Omental fat pad (tissue), 4 donors: ENCODE data around the gene MTA3. TPM values are rescaled to one million over a fixed set of nuclear protein-coding genes. Genes with fewer than 3 reads are reported as not detected.

Experiments used
- ATAC-seq: fragments of 150-250 bp; one replicate; pipeline ENCODE4 v1.9.1; 2016; ENCODE audit warnings: mild to moderate bottlenecking, moderate library complexity; ENCODE audit not compliant: low FRiP score
- DNase-seq: peaks from one replicate; pipeline ENCODE4 v3.0.0-alpha.2; 2019; ENCODE audit warnings: low spot score
- total RNA-seq, 4 donors: library from RNA; depleted of rRNA; stranded (reverse); fragments of >200 nt; gene quantifications; one replicate each; pipeline ENCODE4 v1.1.0, GENCODE V29; 2016
- TF ChIP-seq, protein P1 (sequence below), 3 donors: fragments of 450-650 bp; IDR thresholded peaks; one replicate each; pipeline ENCODE4 v1.5.1; 2016 to 2017; ENCODE audit warnings: antibody characterized with exemption in 3 of 3, mild to moderate bottlenecking in 3 of 3, moderate library complexity in 2 of 3

The MTA3 gene
- total RNA-seq, 4 donors from 2014 or later: 10.8 to 36.6 (median 25.2) TPM

DNA sequence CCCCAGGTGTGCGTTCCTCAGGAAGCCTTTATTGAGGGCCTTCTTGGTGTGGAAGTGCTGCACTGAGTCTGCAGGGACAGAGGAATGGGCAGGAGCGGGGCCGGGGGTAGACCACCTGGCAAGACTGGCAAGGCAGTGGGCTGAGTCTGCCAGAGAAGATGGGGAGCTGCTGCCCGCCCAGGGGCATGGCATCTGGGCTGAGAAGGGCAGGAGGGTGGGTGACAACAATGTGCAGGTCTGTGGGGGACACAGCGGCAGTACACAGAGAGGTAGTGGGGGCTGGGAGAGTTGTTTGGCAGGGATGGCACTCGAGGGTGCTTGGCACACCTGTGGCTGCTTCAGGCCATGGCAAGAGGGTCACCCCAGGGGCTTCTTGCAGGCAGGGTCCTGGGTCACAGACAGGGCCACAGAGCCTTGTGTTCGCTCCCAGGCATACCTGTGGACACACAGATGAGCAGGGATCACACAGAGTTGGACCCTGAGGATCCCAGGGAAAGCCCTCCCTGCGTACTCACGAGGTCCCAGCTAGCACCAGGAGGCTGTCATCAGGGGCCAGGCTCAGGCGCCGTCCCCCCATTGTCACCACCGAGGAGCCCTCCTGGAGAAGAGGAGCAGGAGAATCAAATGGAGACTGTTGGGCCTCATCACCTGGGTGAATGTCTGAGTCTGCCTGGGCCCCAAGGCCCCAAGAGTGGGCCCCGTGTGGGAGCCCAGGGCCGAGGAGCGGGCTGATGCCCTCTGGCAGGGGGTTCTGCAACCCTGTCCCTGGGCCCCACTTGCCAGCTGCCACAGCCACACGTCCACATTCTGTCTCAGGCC, 198.9 kb downstream of the MTA3 start:
- ATAC-seq: no peak
- DNase-seq: no peak
- TF ChIP-seq, protein P1, sequence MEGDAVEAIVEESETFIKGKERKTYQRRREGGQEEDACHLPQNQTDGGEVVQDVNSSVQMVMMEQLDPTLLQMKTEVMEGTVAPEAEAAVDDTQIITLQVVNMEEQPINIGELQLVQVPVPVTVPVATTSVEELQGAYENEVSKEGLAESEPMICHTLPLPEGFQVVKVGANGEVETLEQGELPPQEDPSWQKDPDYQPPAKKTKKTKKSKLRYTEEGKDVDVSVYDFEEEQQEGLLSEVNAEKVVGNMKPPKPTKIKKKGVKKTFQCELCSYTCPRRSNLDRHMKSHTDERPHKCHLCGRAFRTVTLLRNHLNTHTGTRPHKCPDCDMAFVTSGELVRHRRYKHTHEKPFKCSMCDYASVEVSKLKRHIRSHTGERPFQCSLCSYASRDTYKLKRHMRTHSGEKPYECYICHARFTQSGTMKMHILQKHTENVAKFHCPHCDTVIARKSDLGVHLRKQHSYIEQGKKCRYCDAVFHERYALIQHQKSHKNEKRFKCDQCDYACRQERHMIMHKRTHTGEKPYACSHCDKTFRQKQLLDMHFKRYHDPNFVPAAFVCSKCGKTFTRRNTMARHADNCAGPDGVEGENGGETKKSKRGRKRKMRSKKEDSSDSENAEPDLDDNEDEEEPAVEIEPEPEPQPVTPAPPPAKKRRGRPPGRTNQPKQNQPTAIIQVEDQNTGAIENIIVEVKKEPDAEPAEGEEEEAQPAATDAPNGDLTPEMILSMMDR (IDR thresholded peaks at IDR 0.05): no peak

DNA sequence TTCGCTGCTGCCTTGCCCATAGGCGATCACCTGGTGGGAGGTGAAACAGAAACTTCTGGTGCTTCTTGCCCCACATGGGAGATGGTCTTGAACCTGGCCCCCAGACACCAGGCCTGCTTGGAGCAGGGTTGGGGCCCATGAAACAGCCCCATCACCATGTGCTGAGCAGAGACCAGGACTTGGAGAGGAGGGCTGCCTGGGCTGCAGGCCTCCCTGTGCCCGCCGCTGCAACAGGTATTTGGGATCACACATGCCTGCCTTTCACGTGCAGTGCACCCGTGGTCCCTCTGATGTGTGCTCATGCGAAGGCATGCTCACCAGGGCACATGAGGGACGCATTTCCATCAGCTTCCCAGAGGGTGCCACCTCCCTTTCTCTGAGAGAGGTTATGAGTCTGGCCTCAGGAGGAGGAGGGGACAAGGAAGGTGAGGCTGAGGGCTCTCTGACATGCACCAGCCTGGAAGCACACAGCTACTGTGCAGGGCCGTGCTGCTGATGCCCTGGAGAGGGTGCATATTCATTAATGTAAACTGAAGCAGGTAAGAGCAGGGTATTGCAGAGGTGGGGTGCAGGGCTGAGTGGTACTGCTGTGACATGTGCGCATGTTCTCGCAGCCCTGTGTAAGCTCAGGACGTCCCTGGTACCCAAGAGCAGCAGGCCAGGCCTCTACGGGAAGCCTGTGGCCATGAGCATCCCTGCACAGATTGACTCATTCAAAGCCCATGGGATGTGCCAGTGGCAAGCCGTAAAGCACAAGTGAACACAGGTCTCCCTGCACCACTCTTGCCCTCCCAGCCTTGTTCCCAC, 199.7 kb downstream of the MTA3 start:
- no peak for ATAC-seq
- DNase-seq: no peak
- TF ChIP-seq, protein P1 (IDR thresholded peaks at IDR 0.05): no peak

DNA sequence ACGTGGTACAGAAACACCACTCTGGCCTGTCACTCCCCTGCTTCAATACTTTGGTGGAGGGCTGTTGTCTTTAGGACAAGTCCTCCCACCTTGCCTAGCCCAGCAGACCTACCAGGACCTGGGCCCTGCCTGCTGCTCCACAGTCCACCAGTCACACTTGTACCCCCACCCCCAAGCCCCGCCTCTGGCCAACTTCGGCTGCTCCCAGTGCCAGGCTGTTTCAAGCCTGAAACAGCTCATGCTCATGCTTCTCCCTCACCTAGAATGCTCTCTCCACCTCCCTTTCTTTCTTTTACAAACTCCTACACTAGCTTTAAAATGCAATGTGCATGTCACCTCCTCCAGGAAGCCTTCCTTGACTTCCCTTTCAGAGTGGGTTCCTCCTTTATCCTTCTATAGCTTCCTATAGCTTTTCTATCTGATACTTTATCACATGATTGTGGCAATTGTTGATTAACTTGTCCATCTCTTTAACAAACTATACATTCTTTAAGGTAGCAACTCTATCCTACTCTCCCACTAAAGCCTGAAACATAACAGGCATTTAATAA, 200.3 kb downstream of the MTA3 start:
- TF ChIP-seq, protein P1 (IDR thresholded peaks at IDR 0.05): no peak
- no peak for ATAC-seq
- DNase-seq: no peak

DNA sequence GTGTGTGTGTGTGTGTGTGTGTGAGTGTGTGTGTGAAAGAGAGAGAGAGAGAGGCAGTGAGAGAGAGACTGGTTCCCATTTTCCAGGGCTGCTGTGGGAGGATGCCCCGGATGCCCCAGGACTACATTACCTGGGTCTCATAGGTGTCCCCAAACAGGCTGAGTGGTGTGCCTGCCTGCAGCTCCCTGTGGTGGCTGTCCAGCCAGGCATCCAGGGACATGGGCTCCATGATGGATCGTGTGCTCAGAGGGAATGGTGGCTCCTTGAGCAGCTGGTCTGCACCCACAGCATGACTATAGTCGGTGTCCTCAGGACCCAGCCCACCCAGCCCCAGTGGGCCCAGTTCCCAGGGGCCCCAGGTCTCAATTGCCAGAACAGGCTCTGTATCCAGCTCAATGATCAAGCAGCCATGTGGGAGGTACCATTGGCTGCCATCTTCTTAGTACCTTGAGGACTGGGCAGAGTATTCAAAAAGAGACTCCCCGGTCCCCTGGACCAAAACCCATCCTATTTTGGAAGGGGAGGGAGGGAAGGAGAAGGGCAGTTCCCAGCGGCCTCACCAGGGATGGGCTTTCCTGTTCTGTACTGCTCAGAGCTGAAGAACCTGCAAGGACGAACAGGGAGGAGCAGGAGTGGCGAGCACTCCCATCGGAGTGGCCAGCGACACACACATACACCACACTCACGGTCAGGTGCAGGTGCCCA, 201.3 kb downstream of the MTA3 start:
- DNase-seq: no peak
- TF ChIP-seq, protein P1 (IDR thresholded peaks at IDR 0.05): no peak
- ATAC-seq: no peak

DNA sequence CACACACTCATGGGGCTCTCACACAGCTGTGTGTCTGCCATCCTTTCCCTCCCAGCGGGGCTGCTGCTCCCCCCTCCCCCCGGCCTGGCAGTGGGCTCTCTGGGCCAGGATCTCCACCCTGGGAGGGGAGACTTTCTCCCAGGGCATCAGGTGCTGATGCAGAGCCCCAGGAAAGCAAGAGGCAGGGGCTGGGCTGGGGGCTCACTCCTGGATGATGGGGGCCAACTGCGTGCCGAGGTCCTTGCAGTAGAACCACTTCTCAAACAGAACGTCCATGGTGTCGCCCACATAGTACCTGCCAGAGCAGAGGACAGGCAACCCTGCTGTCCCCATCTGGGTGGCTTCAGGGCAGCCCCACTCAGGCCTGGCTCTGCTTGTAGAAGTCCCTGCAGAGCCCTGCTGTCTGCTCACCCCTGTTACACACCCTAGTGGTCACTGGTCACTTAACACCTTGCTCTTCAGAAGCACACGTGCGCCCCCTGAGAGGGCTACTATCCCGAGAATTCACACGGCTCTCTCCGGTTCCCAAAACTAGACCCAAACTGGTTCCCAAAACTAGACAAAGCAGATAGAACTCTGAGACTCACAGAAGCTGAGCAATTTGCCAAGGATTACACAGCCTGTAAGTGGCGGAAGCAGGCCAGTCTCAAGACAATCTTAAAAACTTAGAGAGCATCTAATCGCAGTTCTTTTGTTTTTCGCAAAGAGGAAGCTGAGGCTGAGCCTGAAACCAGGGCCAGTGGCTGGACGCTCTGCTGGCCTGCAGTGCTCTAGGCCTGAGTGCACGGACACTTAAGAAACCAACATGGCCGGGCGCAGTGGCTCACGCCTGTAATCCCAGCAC, 202.1 kb downstream of the MTA3 start:
- ATAC-seq (no peak), DNase-seq (no peak)
- TF ChIP-seq, protein P1 (IDR thresholded peaks at IDR 0.05): no peak

DNA sequence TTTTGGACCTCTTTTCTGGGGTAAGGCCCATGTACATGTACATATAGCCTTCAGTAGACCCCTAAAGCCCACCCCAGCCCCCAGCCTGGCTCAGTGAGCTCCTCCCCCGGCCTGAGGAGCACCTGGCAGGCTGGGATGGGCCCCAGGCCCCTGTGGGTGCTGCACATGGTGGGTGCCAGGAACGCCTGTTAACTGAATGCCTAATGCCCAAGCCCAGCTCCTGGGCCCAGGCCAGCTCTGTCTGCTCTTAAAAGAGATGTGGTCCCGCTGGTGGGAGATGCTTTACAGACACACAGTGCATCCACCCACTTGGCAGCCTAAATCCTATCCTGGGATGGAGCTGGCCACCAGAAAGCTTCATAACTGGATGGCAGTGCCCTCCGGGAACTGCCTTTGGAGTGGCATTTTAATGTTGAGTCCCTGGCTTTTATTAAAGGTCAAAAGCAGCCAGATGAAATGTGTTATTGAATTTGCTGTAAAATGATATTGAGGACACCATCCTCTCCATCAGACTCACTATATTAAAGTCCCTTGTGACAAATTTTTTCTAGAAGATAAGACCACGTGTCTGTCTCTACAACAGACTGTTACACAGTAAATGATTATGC, 203.2 kb downstream of the MTA3 start:
- DNase-seq: no peak

More for the DNA sequence above, 203.2 kb downstream of the MTA3 start:
- ATAC-seq: no peak
- TF ChIP-seq, protein P1 (IDR thresholded peaks at IDR 0.05): no peak
